Calu3 (cell line): ENCODE data around the gene WSCD2. TPM values are rescaled to one million over a fixed set of nuclear protein-coding genes. Genes with fewer than 3 reads are reported as not detected.

ENCODE experiments used
- BruUV-seq: library from RNA; stranded (reverse); fragments of 400-500 nt; replicated peaks from 2 replicates; lab custom pipeline; 2021; lab: Mats Ljungman, UMichigan
- CTCF ChIA-PET: fragments of 300-600 bp; sonication (Branson Sonifier 250); formaldehyde crosslinking; loops from one replicate; lab custom pipeline; 2022; ENCODE audit warnings: antibody characterized with exemption; lab: Charles Lee
- DNase-seq: peaks from one replicate; pipeline ENCODE4 v3.0.0; 2022
- H3K27ac Mint-ChIP-seq: one replicate; pipeline ENCODE4 v1.8.0; 2022; ENCODE audit warnings: mixed read lengths; ENCODE audit not compliant: unreplicated experiment
- H3K27me3 Mint-ChIP-seq: one replicate; pipeline ENCODE4 v1.8.0; 2022; ENCODE audit warnings: mixed read lengths; ENCODE audit not compliant: unreplicated experiment
- H3K36me3 Mint-ChIP-seq: one replicate; pipeline ENCODE4 v1.8.0; 2022; ENCODE audit warnings: mild to moderate bottlenecking, moderate library complexity, mixed read lengths; ENCODE audit not compliant: insufficient read depth, unreplicated experiment
- H3K4me1 Mint-ChIP-seq: one replicate; pipeline ENCODE4 v1.8.0; 2022; ENCODE audit warnings: mild to moderate bottlenecking, low read depth, mixed read lengths; ENCODE audit not compliant: unreplicated experiment
- H3K4me3 Mint-ChIP-seq: one replicate; pipeline ENCODE4 v1.8.0; 2022; ENCODE audit warnings: mild to moderate bottlenecking, low read depth, moderate library complexity, mixed read lengths; ENCODE audit not compliant: unreplicated experiment
- H3K9me3 Mint-ChIP-seq: one replicate; pipeline ENCODE4 v1.8.0; 2022; ENCODE audit warnings: low read depth, mixed read lengths; ENCODE audit not compliant: unreplicated experiment
- CTCF ChIP-seq: fragments of 200-600 bp; IDR thresholded peaks from one replicate; pipeline ENCODE4 v1.8.0; 2022; ENCODE audit warnings: antibody characterized with exemption; ENCODE audit not compliant: unreplicated experiment
- intact Hi-C: fragments of 100-400 bp; cut with micrococcal nuclease; formaldehyde crosslinking; loops from one replicate; pipeline ENCODE4 v1.10.0; 2022; ENCODE audit not compliant: unreplicated experiment
- total RNA-seq: library from RNA; stranded (reverse); gene quantifications from 2 replicates; pipeline ENCODE4 v1.2.3, GENCODE V29; 2022

The WSCD2 gene
- total RNA-seq, 1 experiment from 2014 or later, result not detected

GRCh38 chr12:108237272-108237671 lies 108.2 kb downstream of the WSCD2 start:
- intact Hi-C loops, result no loop called here
- Mint-ChIP-seq H3K4me1 (no peaks in the 10 kb centered on the region), H3K36me3 (no peaks in the 10 kb centered on the region), H3K27ac (no peak overlapping the region), H3K9me3 (no peaks in the 10 kb centered on the region), H3K4me3 (no peak overlapping the region), H3K27me3 (peaks cover 37% of the 10 kb centered on the region)
- no TSS peak for BruUV-seq
- TF ChIP-seq CTCF, result no peak
- CTCF ChIA-PET, result interaction anchor here (0.6 kb wide), 1 partner anchor 10 kb away, joined by 3 read pairs; no protein-coding TSS in a partner anchor
- DNase-seq, result no peak

GRCh38 chr12:108238474-108238873 lies 109.4 kb downstream of the WSCD2 start:
- no TSS peak for BruUV-seq

GRCh38 chr12:108239378-108239777 lies 110.3 kb downstream of the WSCD2 start:
- Mint-ChIP-seq H3K36me3 (no peaks in the 10 kb centered on the region), H3K9me3 (no peaks in the 10 kb centered on the region), H3K27ac (no peak overlapping the region), H3K4me1 (no peaks in the 10 kb centered on the region), H3K27me3 (peaks cover 48% of the 10 kb centered on the region), H3K4me3 (no peak overlapping the region)
- DNase-seq, result no peak
- CTCF ChIA-PET, result interaction anchor here (0.6 kb wide), 2 partner anchors 30 to 514 kb away, joined by 4 read pairs; no protein-coding TSS in a partner anchor
- intact Hi-C loops, result no loop called here
- no TSS peak for BruUV-seq
- TF ChIP-seq CTCF, result no peak

More at GRCh38 chr12:108238474-108238873, 109.4 kb downstream of the WSCD2 start:
- DNase-seq, result no peak
- Mint-ChIP-seq H3K27ac (no peak overlapping the region), H3K4me3 (no peak overlapping the region), H3K9me3 (no peaks in the 10 kb centered on the region), H3K36me3 (no peaks in the 10 kb centered on the region), H3K4me1 (no peaks in the 10 kb centered on the region), H3K27me3 (peaks cover 39% of the 10 kb centered on the region)
- intact Hi-C loops, result no loop called here
- CTCF ChIA-PET, result interaction anchor here (0.6 kb wide), 1 partner anchor 8 kb away, joined by 6 read pairs; no protein-coding TSS in a partner anchor
- no peak for TF ChIP-seq CTCF

- no peaks in the 10 kb centered on the region for H3K36me3 Mint-ChIP-seq
- H3K4me3 Mint-ChIP-seq, result no peak overlapping the region
- H3K27me3 Mint-ChIP-seq, result peaks cover 56% of the 10 kb centered on the region
- H3K27ac Mint-ChIP-seq, result no peak overlapping the region
- intact Hi-C loops, result no loop called here
- no peak for TF ChIP-seq CTCF
- no peaks in the 10 kb centered on the region for H3K9me3 Mint-ChIP-seq
- DNase-seq, result no peak
- H3K4me1 Mint-ChIP-seq, result no peaks in the 10 kb centered on the region
- no TSS peak for BruUV-seq
- CTCF ChIA-PET, result no interaction called here
Observed at GRCh38 chr12:108240027-108240785, 111.1 kb downstream of the WSCD2 start.
